ENCODE data around the gene EID2. TPM values are rescaled to one million over a fixed set of nuclear protein-coding genes. Genes with fewer than 3 reads are reported as not detected.

Gene EID2
- total and polyA plus RNA-seq, 2 of the 4 experiments (the other 2 are of a cell fraction) = 5.7 to 9.8 TPM

- POLR2A ChIA-PET (ENCODE audit: unreplicated experiment) = no interaction called here
These were observed 5.0 kb upstream of the EID2 start for GRCh38 chr19:39544911-39545310.

More at GRCh38 chr19:39544911-39545310, 5.0 kb upstream of the EID2 start:
- no peak for TF ChIP-seq NFE2L2 (IDR thresholded peaks at IDR 0.05; ENCODE audit: low read depth, low read length)
- TF ChIP-seq, protein P1, sequence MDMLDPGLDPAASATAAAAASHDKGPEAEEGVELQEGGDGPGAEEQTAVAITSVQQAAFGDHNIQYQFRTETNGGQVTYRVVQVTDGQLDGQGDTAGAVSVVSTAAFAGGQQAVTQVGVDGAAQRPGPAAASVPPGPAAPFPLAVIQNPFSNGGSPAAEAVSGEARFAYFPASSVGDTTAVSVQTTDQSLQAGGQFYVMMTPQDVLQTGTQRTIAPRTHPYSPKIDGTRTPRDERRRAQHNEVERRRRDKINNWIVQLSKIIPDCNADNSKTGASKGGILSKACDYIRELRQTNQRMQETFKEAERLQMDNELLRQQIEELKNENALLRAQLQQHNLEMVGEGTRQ (IDR thresholded peaks at IDR 0.05; ENCODE audit: low read depth, low read length) = no peak
- no peak for TF ChIP-seq FOS (IDR thresholded peaks at IDR 0.05; ENCODE audit: low read depth, low read length)
- no peak for TF ChIP-seq BHLHE40 (IDR thresholded peaks at IDR 0.05; ENCODE audit: low read depth, low read length)
- TF ChIP-seq CHD1 (IDR thresholded peaks at IDR 0.05; ENCODE audit: low read depth, low read length) = no peak
- no peak for TF ChIP-seq RAD21 (IDR thresholded peaks at IDR 0.05; ENCODE audit: low read length)
- TF ChIP-seq, protein P2, sequence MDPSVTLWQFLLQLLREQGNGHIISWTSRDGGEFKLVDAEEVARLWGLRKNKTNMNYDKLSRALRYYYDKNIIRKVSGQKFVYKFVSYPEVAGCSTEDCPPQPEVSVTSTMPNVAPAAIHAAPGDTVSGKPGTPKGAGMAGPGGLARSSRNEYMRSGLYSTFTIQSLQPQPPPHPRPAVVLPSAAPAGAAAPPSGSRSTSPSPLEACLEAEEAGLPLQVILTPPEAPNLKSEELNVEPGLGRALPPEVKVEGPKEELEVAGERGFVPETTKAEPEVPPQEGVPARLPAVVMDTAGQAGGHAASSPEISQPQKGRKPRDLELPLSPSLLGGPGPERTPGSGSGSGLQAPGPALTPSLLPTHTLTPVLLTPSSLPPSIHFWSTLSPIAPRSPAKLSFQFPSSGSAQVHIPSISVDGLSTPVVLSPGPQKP (IDR thresholded peaks at IDR 0.05; ENCODE audit: borderline replicate concordance, low read depth, low read length) = no peak
- H4K8ac ChIP-seq (ENCODE audit: low read depth in 2 of 2, low read length in 2 of 2) = no peak overlapping the region
- H3K9me1 ChIP-seq (ENCODE audit: insufficient read depth, low read length) = no peaks in the 10 kb centered on the region
- no peak overlapping the region for H2BK120ac ChIP-seq (ENCODE audit: low read depth, low read length)
- no peak overlapping the region for H4K5ac ChIP-seq (ENCODE audit: low read depth, low read length)
- no peak overlapping the region for H3K56ac ChIP-seq (ENCODE audit: extremely low read depth, insufficient read depth, low read length)
- in situ Hi-C loops (cut with MboI; ENCODE audit: low sequenced_read_pairs) = loop anchor here (10.0 kb wide), 1 partner anchor 300 kb away; the partner anchor contains the start of gene FBL
- 100% methylated on average over 1 of the region's 1 CpG; no CpG with 5 or more reads in 1 of the 2 experiments for WGBS, 2 experiments (ENCODE audit: extremely low coverage in 2 of 2, insufficient read length in 1 of 2)
- H2BK15ac ChIP-seq (ENCODE audit: low read depth, low read length) = no peak overlapping the region
- H4K20me1 ChIP-seq (ENCODE audit: insufficient read depth, low read length) = no peaks in the 10 kb centered on the region
- dilution Hi-C loops (cut with HindIII; ENCODE audit: low sequenced_read_pairs, unreplicated experiment) = no loop called here
- H4K91ac ChIP-seq (ENCODE audit: insufficient read depth, low read depth, low read length) = no peak overlapping the region
- no peak overlapping the region for H3K18ac ChIP-seq (ENCODE audit: low read depth, low read length)
- H3K4me3 ChIP-seq (ENCODE audit: insufficient read depth, low read depth, low read length) = no peak overlapping the region
- no peaks in the 10 kb centered on the region for H3K4me1 ChIP-seq (ENCODE audit: control insufficient read depth, insufficient read depth, low read length)
- no peaks in the 10 kb centered on the region for H3K36me3 ChIP-seq (ENCODE audit: control insufficient read depth, insufficient read depth, low read length)
- no peak overlapping the region for H3K4me2 ChIP-seq (ENCODE audit: low read depth, low read length)
- H3K9ac ChIP-seq (ENCODE audit: low read depth, low read length) = no peak overlapping the region
- H3K79me1 ChIP-seq (ENCODE audit: low read depth in 1 of 2, low read length in 2 of 2) = no peaks in the 10 kb centered on the region
- H2AK5ac ChIP-seq (ENCODE audit: low read depth, low read length) = no peak overlapping the region
- no peak overlapping the region for H2AK9ac ChIP-seq (replicated peaks; ENCODE audit: low read depth, low read length, poor library complexity)
- no peak overlapping the region for H2AFZ ChIP-seq (replicated peaks; ENCODE audit: low read length, poor library complexity)
- H3K27me3 ChIP-seq (ENCODE audit: control insufficient read depth, insufficient read depth, low read length) = peaks cover 6% of the 10 kb centered on the region
- ATAC-seq (ENCODE audit: low read depth) (no peak), DNase-seq (no peak)
- H2BK5ac ChIP-seq (ENCODE audit: low read depth, low read length, poor library complexity, severe bottlenecking) = no peak overlapping the region
- H3K14ac ChIP-seq (replicated peaks; ENCODE audit: low read depth, low read length) = no peak overlapping the region
- no peak overlapping the region for H3K23ac ChIP-seq (ENCODE audit: low read depth, low read length)
- intact Hi-C loops (cut with micrococcal nuclease) = loop anchor here (5.0 kb wide), 1 partner anchor 277 kb away; no protein-coding TSS in a partner anchor
- no peak overlapping the region for H3K27ac ChIP-seq (ENCODE audit: insufficient read depth, low read length)
- BruUV-seq (replicated peaks) = no TSS peak
- CTCF ChIA-PET = interaction anchor here (0.7 kb wide), 1 partner anchor 815 kb away, joined by 3 read pairs; no protein-coding TSS in a partner anchor
- H3K4ac ChIP-seq (ENCODE audit: low read depth, low read length) = no peak overlapping the region
- no peak overlapping the region for H2BK20ac ChIP-seq (ENCODE audit: low read depth, low read length)
- H3K9me3 ChIP-seq (ENCODE audit: control insufficient read depth, insufficient read depth, low read length) = no peaks in the 10 kb centered on the region

All from IMR-90 (cell line).